GM12878 (cell line): Measurements from ENCODE around the gene FRAS1. TPM values are rescaled to one million over a fixed set of nuclear protein-coding genes. Genes with fewer than 3 reads are reported as not detected.

Source experiments
- ATAC-seq: fragments of 200-7000 bp; cut with Tn5 transposase; 3 replicates; pipeline ENCODE4 v1.9.1; 2020; ENCODE audit warnings: mild to moderate bottlenecking, moderate library complexity
- BruUV-seq: library from RNA; stranded (reverse); fragments of 400-500 nt; replicated peaks from 2 replicates; lab custom pipeline; 2021; lab: Mats Ljungman, UMichigan
- CTCF ChIA-PET: fragments of 300-600 bp; sonication (Branson Sonifier 250); formaldehyde crosslinking; extraction: SDS; loops from one replicate; lab custom pipeline; 2021; ENCODE audit warnings: inconsistent platforms; lab: Yijun Ruan, JAX
- POLR2A ChIA-PET: fragments of 350-600 bp; formaldehyde crosslinking; extraction: SDS; loops from one replicate; lab custom pipeline; 2021; ENCODE audit warnings: inconsistent platforms; lab: Charles Lee
- RAD21 ChIA-PET: fragments of 300-600 bp; sonication (Branson Sonifier 250); formaldehyde crosslinking; loops from one replicate; lab custom pipeline; 2023; ENCODE audit warnings: antibody characterized with exemption; ENCODE audit not compliant: unreplicated experiment; lab: Charles Lee
- SMC1A ChIA-PET: fragments of 300-600 bp; sonication (Branson Sonifier 250); formaldehyde crosslinking; loops from one replicate; lab custom pipeline; 2023; ENCODE audit not compliant: unreplicated experiment, uncharacterized antibody; lab: Charles Lee
- DNase-seq: peaks from one replicate; pipeline ENCODE4 v3.0.0-alpha.2; 2011; ENCODE audit warnings: low read depth, low spot score
- FAIRE-seq: peaks from 3 replicates; lab custom pipeline; 2011; peaks lifted over from hg19 to GRCh38; lab: Jason Lieb, UNC
- H2AFZ ChIP-seq: 2 replicates; pipeline ENCODE4 v1.6.0; 2011; ENCODE audit warnings: low read depth, low read length, control low read depth; ENCODE audit not compliant: control insufficient read depth
- H3K27ac ChIP-seq: 2 replicates; pipeline ENCODE4 v1.5.1; 2011; ENCODE audit warnings: control low read depth; ENCODE audit not compliant: control insufficient read depth, insufficient read depth
- H3K27me3 ChIP-seq, 2 experiments: replicated peaks in 1 of 2; 2 replicates each; pipeline versions ENCODE4 v1.6.0 to v1.6.1; 2011; ENCODE audit warnings: low read length in 1 of 2; ENCODE audit not compliant: control insufficient read depth in 2 of 2, insufficient read depth in 2 of 2
- H3K36me3 ChIP-seq, 2 experiments: 2 replicates each; pipeline ENCODE4 v1.5.1; 2011; ENCODE audit warnings: low read length in 1 of 2; ENCODE audit not compliant: control insufficient read depth in 2 of 2, insufficient read depth in 2 of 2
- H3K4me1 ChIP-seq: 2 replicates; pipeline ENCODE4 v1.6.1; 2011; ENCODE audit warnings: mild to moderate bottlenecking, low read length, moderate library complexity, mixed read lengths; ENCODE audit not compliant: control insufficient read depth, insufficient read depth
- H3K4me2 ChIP-seq: 2 replicates; pipeline ENCODE4 v1.6.0; 2011; ENCODE audit warnings: control low read depth; ENCODE audit not compliant: control insufficient read depth, insufficient read depth
- H3K4me3 ChIP-seq: fragments of 200-600 bp; sonication (generic); 2 replicates; pipeline ENCODE4 v1.5.1; 2016
- H3K79me2 ChIP-seq: 2 replicates; pipeline ENCODE4 v1.6.0; 2011; ENCODE audit warnings: low read length; ENCODE audit not compliant: control insufficient read depth, insufficient read depth
- H3K9ac ChIP-seq: 2 replicates; pipeline ENCODE4 v1.8.0; 2011; ENCODE audit warnings: low read length, control low read depth, mixed read lengths; ENCODE audit not compliant: control insufficient read depth, insufficient read depth
- H3K9me3 ChIP-seq: replicated peaks from 3 replicates; pipeline ENCODE4 v1.5.1; 2011; ENCODE audit warnings: mild to moderate bottlenecking, low read length; ENCODE audit not compliant: control insufficient read depth, insufficient read depth
- H4K20me1 ChIP-seq: 2 replicates; pipeline ENCODE4 v1.6.0; 2011; ENCODE audit not compliant: control insufficient read depth, insufficient read depth
- CTCF ChIP-seq, 3 experiments: IDR thresholded peaks in 2 of 3; conservative IDR thresholded peaks in 1 of 3; 2 replicates each; pipeline ENCODE4 v1.5.1; 2011; ENCODE audit warnings: low read depth in 3 of 3, low read length in 3 of 3, mild to moderate bottlenecking in 3 of 3, control low read depth in 2 of 3, moderate library complexity in 2 of 3, inconsistent platforms in 1 of 3, mixed read lengths in 1 of 3; ENCODE audit not compliant: control insufficient read depth in 2 of 3, insufficient read depth in 1 of 3; ENCODE audit errors: extremely low read depth in 1 of 3
- FOXK2 ChIP-seq: fragments of 450-650 bp; IDR thresholded peaks from 2 replicates; pipeline ENCODE4 v1.6.1; 2017; ENCODE audit warnings: mild to moderate bottlenecking, moderate library complexity
- MEF2A ChIP-seq: IDR thresholded peaks from 2 replicates; pipeline ENCODE4 v1.6.1; 2011; ENCODE audit warnings: low read depth, mild to moderate bottlenecking, low read length, moderate library complexity; ENCODE audit not compliant: insufficient read depth
- MYB ChIP-seq: fragments of 150-350 bp; IDR thresholded peaks from 2 replicates; pipeline ENCODE4 v1.6.1; 2014; ENCODE audit warnings: mild to moderate bottlenecking, low read depth, low read length, borderline replicate concordance
- NR2C1 ChIP-seq: fragments of 450-650 bp; IDR thresholded peaks from 2 replicates; pipeline ENCODE4 v1.6.1; 2017; ENCODE audit warnings: antibody characterized with exemption, mild to moderate bottlenecking, moderate library complexity
- PML ChIP-seq: IDR thresholded peaks from 2 replicates; pipeline ENCODE4 v1.6.1; 2012; ENCODE audit warnings: low read length, inconsistent platforms
- RB1 ChIP-seq: fragments of 450-650 bp; formaldehyde crosslinking; IDR thresholded peaks from 2 replicates; pipeline ENCODE4 v1.6.1; 2017; ENCODE audit warnings: mild to moderate bottlenecking, borderline replicate concordance
- SRF ChIP-seq, 2 experiments: IDR thresholded peaks; 2 replicates each; pipeline ENCODE4 v1.6.1; 2011; ENCODE audit warnings: low read depth in 2 of 2, low read length in 2 of 2, mild to moderate bottlenecking in 1 of 2, moderate library complexity in 1 of 2
- SUZ12 ChIP-seq: fragments of 200-600 bp; sonication (generic); IDR thresholded peaks from one replicate; pipeline ENCODE4 v1.6.1; 2018; ENCODE audit warnings: antibody characterized with exemption, mild to moderate bottlenecking; ENCODE audit not compliant: unreplicated experiment
- TAF1 ChIP-seq: IDR thresholded peaks from 2 replicates; pipeline ENCODE4 v1.6.1; 2011; ENCODE audit warnings: mild to moderate bottlenecking, low read depth, low read length, borderline replicate concordance
- TCF3 ChIP-seq: IDR thresholded peaks from 2 replicates; pipeline ENCODE4 v1.6.1; 2012; ENCODE audit warnings: low read depth, mild to moderate bottlenecking, low read length, borderline replicate concordance; ENCODE audit not compliant: insufficient read depth
- TCF7 ChIP-seq: IDR thresholded peaks from 2 replicates; pipeline ENCODE4 v1.6.1; 2014; ENCODE audit warnings: antibody characterized with exemption, borderline replicate concordance
- ZNF24 ChIP-seq: fragments of 450-650 bp; IDR thresholded peaks from 2 replicates; pipeline ENCODE4 v1.6.1; 2017; ENCODE audit warnings: antibody characterized with exemption, mild to moderate bottlenecking
- ZNF274 ChIP-seq: IDR thresholded peaks from one replicate; pipeline ENCODE4 v1.8.0; 2011; ENCODE audit not compliant: insufficient read length, insufficient read depth
- WGBS: methylation state at CpG from one replicate; pipeline ENCODE4 v1.1.6; 2016; ENCODE audit warnings: low lambda C conversion rate; ENCODE audit not compliant: insufficient replicate concordance, insufficient coverage; ENCODE audit errors: missing lambda C conversion rate; 5-methylcytosine and 5-hydroxymethylcytosine counted together
- in situ Hi-C: fragments of 300-500 bp; cut with MboI; formaldehyde crosslinking; loops from 9 replicates; pipeline ENCODE4 v1.14.3; 2018; ENCODE audit warnings: mixed read lengths
- intact Hi-C: fragments of 100-400 bp; cut with micrococcal nuclease; formaldehyde crosslinking; loops from one replicate; pipeline ENCODE4 v1.14.2; 2022; ENCODE audit not compliant: unreplicated experiment
- polyA plus RNA-seq, 11 experiments: library from polyadenylated mRNA; depleted of rRNA in 4 of 11; unstranded in 6 of 11; stranded (reverse) in 5 of 11; fragments of >200 nt; fragmentation: Nextera tagmentation in 4 of 11; fragmentation: Illumina TruSeq in 1 of 11; extraction: Ambion mirVana in 4 of 11; extraction: Trizol in 1 of 11; gene quantifications; 1 replicate in 1 of 11; 2 replicates in 10 of 11; pipeline versions ENCODE4 v1.2.1 to v1.2.3, GENCODE V29; 2011 to 2016; ENCODE audit warnings: inconsistent platforms in 2 of 11, missing spikeins in 2 of 11, low read depth in 1 of 11
- total RNA-seq, 4 experiments: library from RNA; depleted of rRNA in 3 of 4; stranded (reverse); fragments of >200 nt in 3 of 4; fragmentation: Illumina TruSeq in 1 of 4; extraction: Trizol in 1 of 4; gene quantifications; 2 replicates each; pipeline versions ENCODE4 v1.2.1 to v1.2.3, GENCODE V29; 2013 to 2021

FRAS1 gene
- total and polyA plus RNA-seq, 10 of the 15 experiments (the other 5 are each of a cell fraction or from before 2014, with no cell fraction given): 0.08 to 11.7 (median 0.20) TPM

DNA sequence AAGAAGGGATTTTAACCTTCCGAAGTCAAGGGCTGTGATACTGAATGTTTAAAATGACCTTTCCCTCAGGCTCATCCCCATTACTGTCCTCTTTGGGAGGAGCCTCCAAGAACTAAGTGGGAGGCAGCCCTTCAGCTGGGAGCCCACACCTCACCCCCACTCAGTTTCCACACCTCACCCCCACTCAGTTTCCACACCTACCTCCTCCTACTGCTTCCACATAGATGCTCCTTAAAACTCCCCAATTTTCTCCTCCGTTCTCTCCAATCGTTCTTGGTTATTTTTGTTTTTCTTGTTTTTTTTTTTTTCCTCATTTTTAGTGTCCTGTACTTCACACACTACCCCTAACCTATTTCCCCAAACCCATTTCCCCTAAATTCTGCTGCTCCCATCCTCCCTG, 462.8 kb downstream of the FRAS1 start (continued):
- TF ChIP-seq SUZ12 (no peak), ZNF274 (no peak), FOXK2 (no peak), PML (no peak), TAF1 (no peak), RB1 (no peak)

GRCh38 chr4:78520808-78521226, 463.7 kb downstream of the FRAS1 start:
- TF ChIP-seq CTCF (IDR thresholded peaks at IDR 0.05 in 2 of 3, conservative IDR thresholded peaks at IDR 0.05 in 1 of 3; ENCODE audit: control insufficient read depth in 2 of 3, extremely low read depth in 1 of 3, insufficient read depth in 1 of 3, low read depth in 3 of 3, low read length in 3 of 3): no peak
- no peak for TF ChIP-seq FOXK2
- TF ChIP-seq ZNF24: no peak
- no peak for TF ChIP-seq TCF3
- no peak for TF ChIP-seq MEF2A
- no peak for TF ChIP-seq MYB
- no peak for TF ChIP-seq NR2C1
- TF ChIP-seq SRF (IDR thresholded peaks at IDR 0.05; ENCODE audit: low read depth in 2 of 2, low read length in 2 of 2): no peak
- no peak for TF ChIP-seq TCF7
- intact Hi-C loops (no loop called here), in situ Hi-C loops (no loop called here)
- POLR2A ChIA-PET: no interaction called here
- H3K9me3 ChIP-seq: no peaks in the 10 kb centered on the region; the same call in 2 of the 3 replicates
- no TSS peak for BruUV-seq
- CTCF ChIA-PET: interaction anchor here (0.6 to 1.5 kb wide), 3 partner anchors 17 to 180 kb away, joined by 3 to 4 read pairs (median 3); no protein-coding TSS in a partner anchor
- H3K36me3 ChIP-seq: no peaks in the 10 kb centered on the region
- H3K27ac ChIP-seq: no peak overlapping the region
- no peak overlapping the region for H2AFZ ChIP-seq
- no peaks in the 10 kb centered on the region for H3K4me1 ChIP-seq
- 0 out of 4 replicates have a peak, but pooled peaks cover 0 to 3% of the 10 kb centered on the region in 2 experiments for H3K27me3 ChIP-seq
- no peak overlapping the region for H3K4me2 ChIP-seq
- H3K79me2 ChIP-seq: no peaks in the 10 kb centered on the region
- 2% methylated on average over 3 of the region's 3 CpGs for WGBS
- ATAC-seq: no peak
- DNase-seq: no peak
- H3K4me3 ChIP-seq: no peak overlapping the region
- RAD21 ChIA-PET: no interaction called here
- H4K20me1 ChIP-seq: no peaks in the 10 kb centered on the region
- no peak overlapping the region for H3K9ac ChIP-seq
- SMC1A ChIA-PET: interaction anchor here (1.0 kb wide), 2 partner anchors 49 to 79 kb away, joined by 4 read pairs; no protein-coding TSS in a partner anchor
- FAIRE-seq: no peak
